Heart right ventricle (tissue), 16 donors: Measurements from ENCODE around the gene SMC4. TPM values are rescaled to one million over a fixed set of nuclear protein-coding genes. Genes with fewer than 3 reads are reported as not detected.

Source experiments
- ATAC-seq, 8 donors: fragments of 200-7000 bp; cut with Tn5 transposase; one replicate each; pipeline ENCODE4 v1.9.1; 2020; ENCODE audit warnings: mild to moderate bottlenecking in 8 of 8, moderate library complexity in 8 of 8, moderate number of reproducible peaks in 1 of 8
- DNase-seq, 2 donors: peaks; one replicate each; pipeline ENCODE4 v3.0.0-alpha.2; 2020
- H3K27ac ChIP-seq, 10 donors: fragments of 200-600 bp; sonication (generic) in 2 of 10; one replicate each; pipeline versions ENCODE4 v1.5.0 to v1.8.0; 2020 to 2022; ENCODE audit warnings: mild to moderate bottlenecking in 3 of 10
- H3K27me3 ChIP-seq, 7 donors: fragments of 200-600 bp; one replicate each; pipeline ENCODE4 v1.8.0; 2021 to 2022; ENCODE audit warnings: mild to moderate bottlenecking in 2 of 7
- H3K36me3 ChIP-seq, 9 donors: fragments of 200-600 bp; sonication (generic) in 1 of 9; one replicate each; pipeline versions ENCODE4 v1.5.0 to v1.8.0; 2020 to 2022; ENCODE audit warnings: mild to moderate bottlenecking in 2 of 9
- H3K4me1 ChIP-seq, 9 donors: fragments of 200-600 bp; sonication (generic) in 1 of 9; one replicate each; pipeline versions ENCODE4 v1.5.0 to v1.8.0; 2020 to 2022; ENCODE audit warnings: mild to moderate bottlenecking in 4 of 9
- H3K4me3 ChIP-seq, 10 donors: fragments of 200-600 bp; sonication (generic) in 2 of 10; one replicate each; pipeline versions ENCODE4 v1.5.0 to v1.8.0; 2020 to 2022; ENCODE audit warnings: mild to moderate bottlenecking in 7 of 10, moderate library complexity in 2 of 10
- H3K9me3 ChIP-seq, 11 donors: fragments of 200-600 bp in 10 of 11; sonication (generic) in 2 of 11; one replicate each; pipeline versions ENCODE4 v1.5.0 to v1.8.0; 2013 to 2022; ENCODE audit warnings: mild to moderate bottlenecking in 2 of 11, control low read depth in 1 of 11, moderate library complexity in 1 of 11
- WGBS, 2 donors: extraction: QIAGEN DNeasy Blood & Tissue Kit; methylation state at CpG; one replicate each; pipeline ENCODE4 v1.1.7; 2013; ENCODE audit warnings: inconsistent platforms in 1 of 2; 5-methylcytosine and 5-hydroxymethylcytosine counted together
- intact Hi-C, 10 donors: fragments of 100-400 bp; cut with DNase I; formaldehyde crosslinking; loops; one replicate each; pipeline versions ENCODE4 v1.11.1 to v1.14.2; 2022
- polyA plus RNA-seq, 2 donors: library from polyadenylated mRNA; stranded (reverse); fragments of 200-250 nt; gene quantifications; one replicate each; pipeline ENCODE4 v1.2.3, GENCODE V29; 2013
- total RNA-seq, 10 donors: library from RNA; stranded (reverse); fragmentation: NEBNext Ultra II Directional in 3 of 10; extraction: Animal tissue kit (Norgen Biotek cat#: 25700) in 3 of 10; gene quantifications; one replicate each; pipeline versions ENCODE4 v1.2.1 to v1.2.4, GENCODE V29; 2021 to 2023
- TF ChIP-seq, protein P1 (sequence below), 9 donors: fragments of 200-600 bp; sonication (generic) in 2 of 9; IDR thresholded peaks; one replicate each; pipeline versions ENCODE4 v1.5.0 to v1.8.0; 2021 to 2022; ENCODE audit warnings: antibody characterized with exemption in 9 of 9, mild to moderate bottlenecking in 5 of 9, moderate library complexity in 1 of 9
- donor health status: Arrhythmogenic right ventricular cardiomyopathy.
- donor health status: ischemic (EF 13 %, LVEDD 7.1; RV severe dilation, severe dysfunction).
- donor health status: healthy with polysubstance abuse.
- donor health status: DM: no; HTN: yes; CAD: no.
- donor health status: DM: no; HTN: no; CAD: no.
- donor health status: ischemic (EF 25% LVEDD 6.9; RV normal size, moderate dysfunction).
- donor health status: ischemic (EF 25% LVEDD 5.7; RV mildly dilated, moderate dysfunction).
- donor health status: healthy.
- donor health status: DM: yes; HTN: yes; CAD: no.
- donor health status: Ischemic cardiomyopathy.
- donor health status: ischemic (EF 35%, LVEDD 5.7; RV mildly dilated, moderate dysfunction).
- donor health status: nonischemic (EF 11% LVEDD 7.7; RV severe dilation, severe dysfunction).
- donor health status: DM: yes; HTN: yes; CAD: no.
- donor health status: PGD.
- donor health status: ischemic (EF 29% LVEDD 5.4; RV normal size, mild dysfunction).
- donor health status: nonischemic (EF 23%, LVEDD 6.1; RV moderate dilation, normal function).

The SMC4 gene
- total and polyA plus RNA-seq, 12 donors, result 8.9 to 38.6 (median 17.3) TPM

DNA sequence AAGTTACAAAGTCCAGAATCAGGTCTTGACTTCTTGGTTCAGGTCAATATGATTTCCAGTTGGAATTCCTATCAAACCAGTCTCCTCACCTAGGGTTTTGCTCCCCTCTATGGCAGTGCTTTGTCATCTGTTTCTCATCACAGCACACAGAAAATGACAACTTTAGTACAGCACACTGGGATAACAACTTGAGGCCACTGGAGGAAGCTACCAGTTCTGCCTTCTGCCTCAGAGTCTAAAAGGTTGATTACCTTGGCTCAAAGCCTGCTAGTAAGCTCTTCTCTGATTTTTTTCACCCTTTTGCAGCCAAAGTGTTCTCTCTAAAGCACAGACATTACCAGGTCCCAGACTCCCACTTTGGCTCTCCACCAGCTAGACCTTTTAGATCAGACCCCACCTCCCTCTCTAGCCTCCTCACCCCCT is 75.0 kb downstream of the SMC4 start:
- Histone ChIP-seq H3K27me3 (peaks cover 0 to 11% (median 0%) of the 10 kb centered on the region in 7 donors), H3K27ac (no peak overlapping the region), H3K4me3 (no peak overlapping the region), H3K4me1 (no peaks in the 10 kb centered on the region), H3K36me3 (no peaks in the 10 kb centered on the region), H3K9me3 (peaks cover 0 to 23% (median 0%) of the 10 kb centered on the region in 11 donors)
- DNase-seq (no peak), ATAC-seq (no peak)
- TF ChIP-seq, protein P1, sequence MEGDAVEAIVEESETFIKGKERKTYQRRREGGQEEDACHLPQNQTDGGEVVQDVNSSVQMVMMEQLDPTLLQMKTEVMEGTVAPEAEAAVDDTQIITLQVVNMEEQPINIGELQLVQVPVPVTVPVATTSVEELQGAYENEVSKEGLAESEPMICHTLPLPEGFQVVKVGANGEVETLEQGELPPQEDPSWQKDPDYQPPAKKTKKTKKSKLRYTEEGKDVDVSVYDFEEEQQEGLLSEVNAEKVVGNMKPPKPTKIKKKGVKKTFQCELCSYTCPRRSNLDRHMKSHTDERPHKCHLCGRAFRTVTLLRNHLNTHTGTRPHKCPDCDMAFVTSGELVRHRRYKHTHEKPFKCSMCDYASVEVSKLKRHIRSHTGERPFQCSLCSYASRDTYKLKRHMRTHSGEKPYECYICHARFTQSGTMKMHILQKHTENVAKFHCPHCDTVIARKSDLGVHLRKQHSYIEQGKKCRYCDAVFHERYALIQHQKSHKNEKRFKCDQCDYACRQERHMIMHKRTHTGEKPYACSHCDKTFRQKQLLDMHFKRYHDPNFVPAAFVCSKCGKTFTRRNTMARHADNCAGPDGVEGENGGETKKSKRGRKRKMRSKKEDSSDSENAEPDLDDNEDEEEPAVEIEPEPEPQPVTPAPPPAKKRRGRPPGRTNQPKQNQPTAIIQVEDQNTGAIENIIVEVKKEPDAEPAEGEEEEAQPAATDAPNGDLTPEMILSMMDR (IDR thresholded peaks at IDR 0.05), result no peak
- intact Hi-C loops, result no loop called here

DNA sequence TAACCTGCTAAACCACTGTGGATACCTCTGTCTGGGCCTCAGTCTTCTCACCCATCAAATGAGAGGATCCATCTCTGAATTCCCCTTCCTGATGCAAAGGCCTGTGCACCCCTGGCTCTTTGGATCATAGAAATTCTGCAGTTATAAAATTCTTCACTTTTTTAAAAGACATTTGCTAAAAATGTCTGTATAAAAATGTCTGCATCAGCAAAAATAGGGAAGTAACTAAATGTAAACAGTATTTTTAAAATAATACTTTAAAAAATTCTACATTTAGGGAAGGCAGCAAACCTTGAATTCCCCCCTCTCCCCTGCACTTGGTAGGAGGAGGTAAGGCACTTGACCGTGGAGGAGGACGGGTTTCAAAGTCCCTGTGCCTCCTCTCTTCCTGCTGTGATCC is 75.7 kb downstream of the SMC4 start:
- intact Hi-C loops, result no loop called here
- Histone ChIP-seq H3K4me1 (no peaks in the 10 kb centered on the region), H3K36me3 (no peaks in the 10 kb centered on the region), H3K27ac (no peak overlapping the region), H3K9me3 (peaks cover 0 to 17% (median 0%) of the 10 kb centered on the region in 11 donors), H3K4me3 (no peak overlapping the region), H3K27me3 (peaks cover 0 to 11% (median 0%) of the 10 kb centered on the region in 7 donors)
- TF ChIP-seq, protein P1 (IDR thresholded peaks at IDR 0.05), result no peak
- no peak for DNase-seq
- 83 to 97% methylated on average over 2 of the region's 2 CpGs for WGBS, 2 donors
- ATAC-seq, result no peak

DNA sequence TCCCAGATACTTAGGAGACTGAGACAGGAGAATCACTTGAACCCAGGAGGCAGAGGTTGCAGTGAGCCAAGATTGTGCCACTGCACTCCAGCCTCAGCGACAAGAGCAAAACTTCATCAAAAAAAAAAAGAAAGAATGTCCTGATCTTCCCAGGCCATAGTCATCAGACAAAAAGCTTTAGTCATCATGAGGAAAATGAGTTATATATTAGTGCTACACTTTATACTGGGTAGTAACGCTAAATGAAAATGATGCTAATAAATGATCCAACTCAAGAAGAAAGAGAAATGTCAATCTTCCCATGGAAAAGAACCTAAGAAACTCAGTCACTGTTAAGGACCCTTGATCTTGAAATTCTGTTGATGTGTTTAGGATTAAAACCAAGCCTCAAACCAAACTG is 76.4 kb downstream of the SMC4 start:
- Histone ChIP-seq H3K9me3 (peaks cover 0 to 9% (median 0%) of the 10 kb centered on the region in 11 donors), H3K27ac (no peak overlapping the region), H3K4me1 (no peaks in the 10 kb centered on the region), H3K36me3 (peaks cover 0 to 2% (median 0%) of the 10 kb centered on the region in 9 donors), H3K4me3 (no peak overlapping the region), H3K27me3 (peaks cover 0 to 11% (median 0%) of the 10 kb centered on the region in 7 donors)
- TF ChIP-seq, protein P1 (IDR thresholded peaks at IDR 0.05), result no peak
- no peak for DNase-seq
- ATAC-seq, result no peak
- 98 to 100% methylated on average over 2 of the region's 2 CpGs for WGBS, 2 donors
- intact Hi-C loops, result no loop called here

DNA sequence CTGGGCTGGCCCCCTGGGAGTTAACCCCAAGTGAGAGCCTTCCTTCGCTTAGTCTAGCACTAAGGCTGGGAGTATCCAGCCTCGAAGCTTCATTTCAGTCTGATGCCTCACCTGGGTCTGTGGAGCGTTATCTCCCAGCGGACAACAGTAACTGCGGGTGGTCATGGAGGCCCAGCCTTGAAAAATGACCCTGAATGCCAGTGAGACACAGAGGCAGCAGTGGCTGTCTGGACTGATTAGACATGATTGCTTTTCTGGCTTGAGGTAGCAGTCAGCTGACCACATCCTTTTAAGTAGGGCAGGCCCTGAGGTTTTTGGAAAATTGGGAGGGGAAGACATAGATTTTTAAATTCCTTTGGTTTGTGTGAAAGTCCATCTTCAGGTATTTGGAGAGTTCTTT is 78.3 kb downstream of the SMC4 start:
- H3K9me3 ChIP-seq, result no peaks in the 10 kb centered on the region
- 58 to 64% methylated on average over 5 of the region's 5 CpGs for WGBS, 2 donors
- H3K4me3 ChIP-seq, result no peak overlapping the region
- ATAC-seq, result no peak
- DNase-seq, result no peak
- intact Hi-C loops, result no loop called here
- no peaks in the 10 kb centered on the region for H3K4me1 ChIP-seq
- H3K27me3 ChIP-seq, result peaks cover 0 to 11% (median 0%) of the 10 kb centered on the region in 7 donors
- H3K27ac ChIP-seq, result no peak overlapping the region
- TF ChIP-seq, protein P1 (IDR thresholded peaks at IDR 0.05), result no peak
- peaks cover 0 to 4% (median 0%) of the 10 kb centered on the region in 9 donors for H3K36me3 ChIP-seq
